ENCODE data around the gene NEK2. TPM values are rescaled to one million over a fixed set of nuclear protein-coding genes. Genes with fewer than 3 reads are reported as not detected.

Gene NEK2
- total and polyA plus RNA-seq, 2 of the 13 experiments (the other 11 are each of a cell fraction or from before 2014, with no cell fraction given) = 10.9 to 40.8 TPM

GRCh38 chr1:211619033-211619996, 56.1 kb downstream of the NEK2 start (continued):
- TF ChIP-seq USF2 (IDR thresholded peaks at IDR 0.05; ENCODE audit: low read depth, low read length) = no peak
- TF ChIP-seq USF2 (CRISPR knock-in tag; IDR thresholded peaks at IDR 0.05; ENCODE audit: borderline replicate concordance) = no peak
- TF ChIP-seq E2F2 (CRISPR knock-in tag; IDR thresholded peaks at IDR 0.05; ENCODE audit: borderline replicate concordance) = no peak
- TF ChIP-seq ZBTB37 (CRISPR knock-in tag; IDR thresholded peaks at IDR 0.05) = peak; percentile 63; the same call in 1 of the 2 replicates
- no peak for TF ChIP-seq REL (CRISPR knock-in tag; conservative IDR thresholded peaks at IDR 0.05)
- TF ChIP-seq TAF1 (CRISPR knock-in tag; IDR thresholded peaks at IDR 0.05) = no peak
- TF ChIP-seq FOXJ3 (CRISPR knock-in tag; IDR thresholded peaks at IDR 0.05; ENCODE audit: borderline replicate concordance) = 0 out of 2 replicates have a peak, but pooled peaks have one; percentile 22
- TF ChIP-seq ZBTB7A (CRISPR knock-in tag; IDR thresholded peaks at IDR 0.05) = no peak
- no peak for TF ChIP-seq ZNF331 (CRISPR knock-in tag; IDR thresholded peaks at IDR 0.05)
- TF ChIP-seq CHD4 (IDR thresholded peaks at IDR 0.05; ENCODE audit: borderline replicate concordance, low read length) = peak; percentile 97
- no peak for TF ChIP-seq MTA1 (CRISPR knock-in tag; IDR thresholded peaks at IDR 0.05; ENCODE audit: borderline replicate concordance)
- TF ChIP-seq ZFYVE20 (CRISPR knock-in tag; IDR thresholded peaks at IDR 0.05; ENCODE audit: borderline replicate concordance, low read depth) = no peak
- no peak for TF ChIP-seq POLR2A (IDR thresholded peaks at IDR 0.05; ENCODE audit: insufficient read depth in 1 of 2, low read depth in 2 of 2, low read length in 2 of 2)
- peak; percentile 56 for TF ChIP-seq CEBPG (CRISPR knock-in tag; IDR thresholded peaks at IDR 0.05)
- no peak for TF ChIP-seq ZNF556 (CRISPR knock-in tag; IDR thresholded peaks at IDR 0.05; ENCODE audit: borderline replicate concordance)
- TF ChIP-seq NPAS2 (CRISPR knock-in tag; IDR thresholded peaks at IDR 0.05; ENCODE audit: borderline replicate concordance) = no peak
- TF ChIP-seq ZNF816 (CRISPR knock-in tag; IDR thresholded peaks at IDR 0.05; ENCODE audit: borderline replicate concordance) = no peak
- TF ChIP-seq ZBTB46 (CRISPR knock-in tag; IDR thresholded peaks at IDR 0.05; ENCODE audit: borderline replicate concordance) = no peak
- TF ChIP-seq ZNF274 (CRISPR knock-in tag; IDR thresholded peaks at IDR 0.05) = 0 out of 2 replicates have a peak, but pooled peaks have one; percentile 14
- no peak for TF ChIP-seq ZNF354B (CRISPR knock-in tag; IDR thresholded peaks at IDR 0.05)
- no peak for TF ChIP-seq CENPT (CRISPR knock-in tag; IDR thresholded peaks at IDR 0.05; ENCODE audit: low read depth)
- no peak for TF ChIP-seq DNMT3B (CRISPR knock-in tag; conservative IDR thresholded peaks at IDR 0.05)
- no peak for TF ChIP-seq ZFAT (CRISPR knock-in tag; conservative IDR thresholded peaks at IDR 0.05)
- no peak for TF ChIP-seq ZBTB21 (CRISPR knock-in tag; IDR thresholded peaks at IDR 0.05)

Measured in HepG2 (cell line).